WTC11 (cell line): Measurements from ENCODE around the gene CRTC2. TPM values are rescaled to one million over a fixed set of nuclear protein-coding genes. Genes with fewer than 3 reads are reported as not detected.

ENCODE experiments used
- CREB1 ChIP-seq: sonication (generic); formaldehyde crosslinking; IDR thresholded peaks from 2 replicates; pipeline ENCODE4 v1.8.0; 2023; ENCODE audit warnings: mild to moderate bottlenecking, missing genetic modification reagents
- CREM ChIP-seq: sonication (generic); formaldehyde crosslinking; IDR thresholded peaks from 2 replicates; pipeline ENCODE4 v1.8.1; 2022; ENCODE audit warnings: mild to moderate bottlenecking, missing genetic modification reagents, moderate library complexity
- E2F1 ChIP-seq: sonication (generic); formaldehyde crosslinking; IDR thresholded peaks from 2 replicates; pipeline ENCODE4 v1.8.0; 2022; ENCODE audit warnings: mild to moderate bottlenecking, missing genetic modification reagents
- ELF4 ChIP-seq: sonication (generic); formaldehyde crosslinking; IDR thresholded peaks from 2 replicates; pipeline ENCODE4 v1.8.1; 2022; ENCODE audit warnings: low read depth, mild to moderate bottlenecking, moderate library complexity, missing genetic modification reagents
- FOXJ3 ChIP-seq: sonication (generic); formaldehyde crosslinking; IDR thresholded peaks from 2 replicates; pipeline ENCODE4 v1.9.0; 2021; ENCODE audit warnings: missing genetic modification reagents, mild to moderate bottlenecking, borderline replicate concordance
- FOXK1 ChIP-seq: sonication (generic); formaldehyde crosslinking; IDR thresholded peaks from 2 replicates; pipeline ENCODE4 v1.8.0; 2022; ENCODE audit warnings: mild to moderate bottlenecking, moderate library complexity, missing genetic modification reagents
- FOXP1 ChIP-seq: sonication (generic); formaldehyde crosslinking; IDR thresholded peaks from 2 replicates; pipeline ENCODE4 v1.8.0; 2022; ENCODE audit warnings: missing genetic modification reagents, mild to moderate bottlenecking, moderate library complexity, borderline replicate concordance
- FOXP4 ChIP-seq: sonication (generic); formaldehyde crosslinking; IDR thresholded peaks from 2 replicates; pipeline ENCODE4 v1.8.0; 2022; ENCODE audit warnings: mild to moderate bottlenecking, missing genetic modification reagents
- GABPB1 ChIP-seq: sonication (generic); formaldehyde crosslinking; IDR thresholded peaks from 2 replicates; pipeline ENCODE4 v1.8.1; 2023; ENCODE audit warnings: mild to moderate bottlenecking, missing genetic modification reagents
- GTF2I ChIP-seq: fragments of 250-450 bp; sonication (Bioruptor Pico); conservative IDR thresholded peaks from 2 replicates; pipeline ENCODE4 v1.4.0; 2021; ENCODE audit warnings: mild to moderate bottlenecking
- JUN ChIP-seq: sonication (generic); formaldehyde crosslinking; IDR thresholded peaks from 2 replicates; pipeline ENCODE4 v1.8.0; 2023; ENCODE audit warnings: mild to moderate bottlenecking, missing genetic modification reagents
- NFE2L1 ChIP-seq: sonication (generic); formaldehyde crosslinking; IDR thresholded peaks from 2 replicates; pipeline ENCODE4 v1.8.1; 2023; ENCODE audit warnings: missing genetic modification reagents
- NR2C2 ChIP-seq: sonication (generic); formaldehyde crosslinking; IDR thresholded peaks from 2 replicates; pipeline ENCODE4 v1.8.0; 2022; ENCODE audit warnings: mild to moderate bottlenecking, missing genetic modification reagents
- RORB ChIP-seq: fragments of 250-450 bp; sonication (Bioruptor Pico); IDR thresholded peaks from 2 replicates; pipeline ENCODE4 v1.9.0; 2021; ENCODE audit warnings: mild to moderate bottlenecking
- TEAD4 ChIP-seq: sonication (generic); formaldehyde crosslinking; IDR thresholded peaks from 2 replicates; pipeline ENCODE4 v1.8.0; 2022; ENCODE audit warnings: mild to moderate bottlenecking, missing genetic modification reagents
- TP53 ChIP-seq: sonication (generic); formaldehyde crosslinking; IDR thresholded peaks from 2 replicates; pipeline ENCODE4 v1.8.1; 2023; ENCODE audit warnings: mild to moderate bottlenecking, missing genetic modification reagents
- ZNF121 ChIP-seq: sonication (generic); formaldehyde crosslinking; IDR thresholded peaks from 2 replicates; pipeline ENCODE4 v1.8.0; 2023; ENCODE audit warnings: missing genetic modification reagents
- ZNF138 ChIP-seq: sonication (generic); formaldehyde crosslinking; conservative IDR thresholded peaks from 2 replicates; pipeline ENCODE4 v1.8.1; 2022; ENCODE audit warnings: mild to moderate bottlenecking, moderate library complexity, missing genetic modification reagents
- ZNF532 ChIP-seq: fragments of 250-450 bp; sonication (Bioruptor Pico); IDR thresholded peaks from 2 replicates; pipeline ENCODE4 v1.9.0; 2021; ENCODE audit warnings: mild to moderate bottlenecking, borderline replicate concordance
- ZNF671 ChIP-seq: fragments of 250-450 bp; sonication (Bioruptor Pico); IDR thresholded peaks from 2 replicates; pipeline ENCODE4 v1.8.0; 2021; ENCODE audit warnings: mild to moderate bottlenecking
- total RNA-seq: library from RNA; stranded (reverse); gene quantifications from 3 replicates; pipeline ENCODE4 v1.2.3, GENCODE V29; 2021
- TF ChIP-seq, protein P1 (sequence below): sonication (generic); formaldehyde crosslinking; IDR thresholded peaks from 2 replicates; pipeline ENCODE4 v1.8.1; 2022; ENCODE audit warnings: mild to moderate bottlenecking, moderate library complexity, missing genetic modification reagents
- TF ChIP-seq, protein P2 (sequence below): sonication (generic); formaldehyde crosslinking; IDR thresholded peaks from 2 replicates; pipeline ENCODE4 v1.8.0; 2023; ENCODE audit warnings: missing genetic modification reagents, mild to moderate bottlenecking, borderline replicate concordance
- TF ChIP-seq, protein P3 (sequence below): sonication (generic); formaldehyde crosslinking; IDR thresholded peaks from 2 replicates; pipeline ENCODE4 v1.8.0; 2023; ENCODE audit warnings: missing genetic modification reagents
- TF ChIP-seq, protein P4 (sequence below): fragments of 250-450 bp; sonication (Bioruptor Pico); IDR thresholded peaks from 2 replicates; pipeline ENCODE4 v1.8.0; 2021; ENCODE audit warnings: mild to moderate bottlenecking

The CRTC2 gene
- total RNA-seq, 1 experiment from 2014 or later, result 43.7 TPM

- no peak for TF ChIP-seq TP53 (CRISPR knock-in tag)
- peak; percentile 75; the same call in 1 of the 2 replicates for TF ChIP-seq ZNF671 (CRISPR knock-in tag)
- TF ChIP-seq, protein P1, sequence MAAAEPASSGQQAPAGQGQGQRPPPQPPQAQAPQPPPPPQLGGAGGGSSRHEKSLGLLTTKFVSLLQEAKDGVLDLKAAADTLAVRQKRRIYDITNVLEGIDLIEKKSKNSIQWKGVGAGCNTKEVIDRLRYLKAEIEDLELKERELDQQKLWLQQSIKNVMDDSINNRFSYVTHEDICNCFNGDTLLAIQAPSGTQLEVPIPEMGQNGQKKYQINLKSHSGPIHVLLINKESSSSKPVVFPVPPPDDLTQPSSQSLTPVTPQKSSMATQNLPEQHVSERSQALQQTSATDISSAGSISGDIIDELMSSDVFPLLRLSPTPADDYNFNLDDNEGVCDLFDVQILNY (CRISPR knock-in tag), result no peak
- peak; percentile 83; the same call in 1 of the 2 replicates for TF ChIP-seq ZNF532 (CRISPR knock-in tag)
- TF ChIP-seq FOXP1 (CRISPR knock-in tag), result peak; percentile 78; the same call in 1 of the 2 replicates
- TF ChIP-seq ZNF121 (CRISPR knock-in tag), result no peak
- 0 out of 2 replicates have a peak, but pooled peaks have one; percentile 32 for TF ChIP-seq E2F1 (CRISPR knock-in tag)
- no peak for TF ChIP-seq ELF4
- TF ChIP-seq, protein P2, sequence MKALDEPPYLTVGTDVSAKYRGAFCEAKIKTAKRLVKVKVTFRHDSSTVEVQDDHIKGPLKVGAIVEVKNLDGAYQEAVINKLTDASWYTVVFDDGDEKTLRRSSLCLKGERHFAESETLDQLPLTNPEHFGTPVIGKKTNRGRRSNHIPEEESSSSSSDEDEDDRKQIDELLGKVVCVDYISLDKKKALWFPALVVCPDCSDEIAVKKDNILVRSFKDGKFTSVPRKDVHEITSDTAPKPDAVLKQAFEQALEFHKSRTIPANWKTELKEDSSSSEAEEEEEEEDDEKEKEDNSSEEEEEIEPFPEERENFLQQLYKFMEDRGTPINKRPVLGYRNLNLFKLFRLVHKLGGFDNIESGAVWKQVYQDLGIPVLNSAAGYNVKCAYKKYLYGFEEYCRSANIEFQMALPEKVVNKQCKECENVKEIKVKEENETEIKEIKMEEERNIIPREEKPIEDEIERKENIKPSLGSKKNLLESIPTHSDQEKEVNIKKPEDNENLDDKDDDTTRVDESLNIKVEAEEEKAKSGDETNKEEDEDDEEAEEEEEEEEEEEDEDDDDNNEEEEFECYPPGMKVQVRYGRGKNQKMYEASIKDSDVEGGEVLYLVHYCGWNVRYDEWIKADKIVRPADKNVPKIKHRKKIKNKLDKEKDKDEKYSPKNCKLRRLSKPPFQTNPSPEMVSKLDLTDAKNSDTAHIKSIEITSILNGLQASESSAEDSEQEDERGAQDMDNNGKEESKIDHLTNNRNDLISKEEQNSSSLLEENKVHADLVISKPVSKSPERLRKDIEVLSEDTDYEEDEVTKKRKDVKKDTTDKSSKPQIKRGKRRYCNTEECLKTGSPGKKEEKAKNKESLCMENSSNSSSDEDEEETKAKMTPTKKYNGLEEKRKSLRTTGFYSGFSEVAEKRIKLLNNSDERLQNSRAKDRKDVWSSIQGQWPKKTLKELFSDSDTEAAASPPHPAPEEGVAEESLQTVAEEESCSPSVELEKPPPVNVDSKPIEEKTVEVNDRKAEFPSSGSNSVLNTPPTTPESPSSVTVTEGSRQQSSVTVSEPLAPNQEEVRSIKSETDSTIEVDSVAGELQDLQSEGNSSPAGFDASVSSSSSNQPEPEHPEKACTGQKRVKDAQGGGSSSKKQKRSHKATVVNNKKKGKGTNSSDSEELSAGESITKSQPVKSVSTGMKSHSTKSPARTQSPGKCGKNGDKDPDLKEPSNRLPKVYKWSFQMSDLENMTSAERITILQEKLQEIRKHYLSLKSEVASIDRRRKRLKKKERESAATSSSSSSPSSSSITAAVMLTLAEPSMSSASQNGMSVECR, result peak; percentile 94
- TF ChIP-seq GABPB1, result peak; percentile 93
- 0 out of 2 replicates have a peak, but pooled peaks have one; percentile 45 for TF ChIP-seq RORB (CRISPR knock-in tag)
- TF ChIP-seq TEAD4 (CRISPR knock-in tag), result 0 out of 2 replicates have a peak, but pooled peaks have one; percentile 47
- TF ChIP-seq FOXP4 (CRISPR knock-in tag), result 0 out of 2 replicates have a peak, but pooled peaks have one; percentile 20
- peak; percentile 88 for TF ChIP-seq JUN
- TF ChIP-seq, protein P3, sequence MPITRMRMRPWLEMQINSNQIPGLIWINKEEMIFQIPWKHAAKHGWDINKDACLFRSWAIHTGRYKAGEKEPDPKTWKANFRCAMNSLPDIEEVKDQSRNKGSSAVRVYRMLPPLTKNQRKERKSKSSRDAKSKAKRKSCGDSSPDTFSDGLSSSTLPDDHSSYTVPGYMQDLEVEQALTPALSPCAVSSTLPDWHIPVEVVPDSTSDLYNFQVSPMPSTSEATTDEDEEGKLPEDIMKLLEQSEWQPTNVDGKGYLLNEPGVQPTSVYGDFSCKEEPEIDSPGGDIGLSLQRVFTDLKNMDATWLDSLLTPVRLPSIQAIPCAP (CRISPR knock-in tag), result 0 out of 2 replicates have a peak, but pooled peaks have one; percentile 37
- TF ChIP-seq NFE2L1 (CRISPR knock-in tag), result 0 out of 2 replicates have a peak, but pooled peaks have one; percentile 56
- TF ChIP-seq CREM (CRISPR knock-in tag), result peak; percentile 93
- no peak for TF ChIP-seq FOXJ3
- TF ChIP-seq CREB1 (CRISPR knock-in tag), result peak; percentile 62; the same call in 1 of the 2 replicates
- TF ChIP-seq, protein P4, sequence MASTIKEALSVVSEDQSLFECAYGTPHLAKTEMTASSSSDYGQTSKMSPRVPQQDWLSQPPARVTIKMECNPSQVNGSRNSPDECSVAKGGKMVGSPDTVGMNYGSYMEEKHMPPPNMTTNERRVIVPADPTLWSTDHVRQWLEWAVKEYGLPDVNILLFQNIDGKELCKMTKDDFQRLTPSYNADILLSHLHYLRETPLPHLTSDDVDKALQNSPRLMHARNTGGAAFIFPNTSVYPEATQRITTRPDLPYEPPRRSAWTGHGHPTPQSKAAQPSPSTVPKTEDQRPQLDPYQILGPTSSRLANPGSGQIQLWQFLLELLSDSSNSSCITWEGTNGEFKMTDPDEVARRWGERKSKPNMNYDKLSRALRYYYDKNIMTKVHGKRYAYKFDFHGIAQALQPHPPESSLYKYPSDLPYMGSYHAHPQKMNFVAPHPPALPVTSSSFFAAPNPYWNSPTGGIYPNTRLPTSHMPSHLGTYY (CRISPR knock-in tag), result no peak
- TF ChIP-seq ZNF138 (CRISPR knock-in tag), result no peak
- TF ChIP-seq NR2C2 (CRISPR knock-in tag), result no peak
- TF ChIP-seq GTF2I (CRISPR knock-in tag), result no peak
- peak; percentile 73; the same call in 1 of the 2 replicates for TF ChIP-seq FOXK1 (CRISPR knock-in tag)
Observed at GRCh38 chr1:153990468-153991150, 32.2 kb upstream of the CRTC2 start, which contains the start of gene RPS27 (continued).
